Neural cell (in vitro differentiated cells): ENCODE measurements around the gene GSS. TPM values are rescaled to one million over a fixed set of nuclear protein-coding genes. Genes with fewer than 3 reads are reported as not detected.

Experiments used
- H2AFZ ChIP-seq: fragments of 200-600, 300-800 bp; sonication (generic), shearing (Covaris generic); 2 replicates; pipeline ENCODE4 v1.6.0; 2014; ENCODE audit warnings: low read depth, mild to moderate bottlenecking, antibody characterized with exemption, low read length, moderate library complexity
- H3F3A ChIP-seq: fragments of 200-600 bp; shearing (Covaris generic); 2 replicates; pipeline ENCODE4 v1.6.1; 2016; ENCODE audit warnings: mild to moderate bottlenecking, moderate library complexity, mixed read lengths, antibody characterized with exemption, low read length; ENCODE audit not compliant: insufficient read depth, poor library complexity, severe bottlenecking
- H3K27ac ChIP-seq: fragments of 200-600, 300-800 bp; sonication (generic), shearing (Covaris generic); 2 replicates; pipeline ENCODE4 v1.5.1; 2014; ENCODE audit warnings: mild to moderate bottlenecking, low read length, moderate library complexity
- H3K27me3 ChIP-seq: fragments of 300-800, 200-600 bp; sonication (generic), shearing (Covaris generic); 2 replicates; pipeline ENCODE4 v1.6.0; 2014; ENCODE audit warnings: mild to moderate bottlenecking, low read depth, low read length, moderate library complexity; ENCODE audit not compliant: insufficient read depth
- H3K36me3 ChIP-seq: fragments of 300-800, 200-600 bp; sonication (generic), shearing (Covaris generic); 2 replicates; pipeline ENCODE4 v1.5.1; 2014; ENCODE audit warnings: mild to moderate bottlenecking, antibody characterized with exemption, low read length, moderate library complexity; ENCODE audit not compliant: insufficient read depth
- H3K4me2 ChIP-seq: fragments of 300-800, 200-600 bp; sonication (generic), shearing (Covaris generic); 2 replicates; pipeline ENCODE4 v1.6.0; 2014; ENCODE audit warnings: mild to moderate bottlenecking, low read length
- H3K4me3 ChIP-seq: fragments of 300-800, 200-600 bp; sonication (generic), shearing (Covaris generic); 2 replicates; pipeline ENCODE4 v1.5.1; 2014; ENCODE audit warnings: mild to moderate bottlenecking, low read length, moderate library complexity
- H3K79me2 ChIP-seq: fragments of 200-600 bp; shearing (Covaris generic); replicated peaks from 2 replicates; pipeline ENCODE4 v1.6.0; 2014; ENCODE audit warnings: mild to moderate bottlenecking, low read length, moderate library complexity; ENCODE audit not compliant: insufficient read depth
- H3K9ac ChIP-seq: fragments of 300-800, 200-600 bp; sonication (generic), shearing (Covaris generic); 2 replicates; pipeline ENCODE4 v1.6.1; 2016; ENCODE audit warnings: mild to moderate bottlenecking, low read length, mixed read lengths
- H3K9me2 ChIP-seq: fragments of 200-600 bp; shearing (Covaris generic); 2 replicates; pipeline ENCODE4 v1.6.1; 2016; ENCODE audit warnings: mild to moderate bottlenecking, low read length, mixed read lengths; ENCODE audit not compliant: insufficient read depth
- H3K9me3 ChIP-seq: fragments of 200-600, 300-800 bp; sonication (generic), shearing (Covaris generic); 2 replicates; pipeline ENCODE4 v1.6.1; 2016; ENCODE audit warnings: mild to moderate bottlenecking, mixed run types, low read length, moderate library complexity, mixed read lengths
- H4K20me1 ChIP-seq: fragments of 200-600 bp; shearing (Covaris generic); 2 replicates; pipeline ENCODE4 v1.6.1; 2016; ENCODE audit warnings: mild to moderate bottlenecking, mixed run types; ENCODE audit not compliant: insufficient read depth
- CTCF ChIP-seq: fragments of 450-650 bp; IDR thresholded peaks from 2 replicates; pipeline ENCODE4 v1.5.1; 2014; ENCODE audit warnings: antibody characterized with exemption, mild to moderate bottlenecking, moderate library complexity; ENCODE audit not compliant: poor library complexity, severe bottlenecking
- EP300 ChIP-seq: fragments of 450-650 bp; conservative IDR thresholded peaks from 2 replicates; pipeline ENCODE4 v1.6.1; 2014; ENCODE audit warnings: antibody characterized with exemption, mild to moderate bottlenecking, moderate library complexity; ENCODE audit not compliant: poor library complexity, severe bottlenecking
- EZH2 ChIP-seq: fragments of 200-600, 300-800 bp; shearing (Covaris generic), sonication (generic); IDR thresholded peaks from 2 replicates; pipeline ENCODE4 v1.6.1; 2014; ENCODE audit warnings: antibody characterized with exemption, low read length, borderline replicate concordance, mild to moderate bottlenecking; ENCODE audit not compliant: insufficient read depth, poor library complexity, severe bottlenecking
- MXI1 ChIP-seq: fragments of 450-650 bp; conservative IDR thresholded peaks from 2 replicates; pipeline ENCODE4 v1.6.1; 2014; ENCODE audit warnings: antibody characterized with exemption, mild to moderate bottlenecking; ENCODE audit not compliant: poor library complexity, severe bottlenecking
- POLR2AphosphoS5 ChIP-seq: IDR thresholded peaks from 2 replicates; pipeline ENCODE4 v1.6.1; 2012
- RAD21 ChIP-seq: fragments of 450-650 bp; conservative IDR thresholded peaks from 2 replicates; pipeline ENCODE4 v1.6.1; 2014; ENCODE audit warnings: antibody characterized with exemption, mild to moderate bottlenecking, moderate library complexity
- REST ChIP-seq: IDR thresholded peaks from 2 replicates; pipeline ENCODE4 v1.6.1; 2012; ENCODE audit warnings: borderline replicate concordance
- SMC3 ChIP-seq: fragments of 450-650 bp; conservative IDR thresholded peaks from 2 replicates; pipeline ENCODE4 v1.6.1; 2014; ENCODE audit warnings: antibody characterized with exemption, mild to moderate bottlenecking, moderate library complexity; ENCODE audit not compliant: poor library complexity
- TAF1 ChIP-seq: IDR thresholded peaks from 2 replicates; pipeline ENCODE4 v1.6.1; 2012; ENCODE audit warnings: low read depth
- polyA plus RNA-seq: library from polyadenylated mRNA; depleted of rRNA; stranded (reverse); fragments of >200 nt; gene quantifications from 2 replicates; pipeline ENCODE4 v1.2.3, GENCODE V29; 2014

Gene GSS
- polyA plus RNA-seq, 1 donor from 2014 or later: 173 TPM

- Histone ChIP-seq H2AFZ (no peak overlapping the region), H3K36me3 (peaks cover 9% of the 10 kb centered on the region), H3K9me3 (no peaks in the 10 kb centered on the region), H3K4me3 (no peak overlapping the region), H3K4me2 (no peak overlapping the region), H4K20me1 (no peaks in the 10 kb centered on the region), H3K9ac (no peak overlapping the region), H3F3A (no peaks in the 10 kb centered on the region), H3K27ac (no peak overlapping the region), H3K9me2 (no peaks in the 10 kb centered on the region), H3K79me2 (no peaks in the 10 kb centered on the region), H3K27me3 (no peaks in the 10 kb centered on the region)
- TF ChIP-seq EP300 (no peak), REST (no peak), CTCF (no peak), TAF1 (no peak), RAD21 (no peak), MXI1 (no peak), SMC3 (no peak)
These were observed 48.6 kb upstream of the GSS start for GRCh38 chr20:35004051-35004725.

- no peaks in the 10 kb centered on the region for H4K20me1 ChIP-seq
- no peaks in the 10 kb centered on the region for H3K9me2 ChIP-seq
- no peaks in the 10 kb centered on the region for H3K79me2 ChIP-seq
- H3K4me3 ChIP-seq: no peak overlapping the region
- no peak overlapping the region for H3K4me2 ChIP-seq
- no peaks in the 10 kb centered on the region for H3K27me3 ChIP-seq
- H2AFZ ChIP-seq: no peak overlapping the region
- no peaks in the 10 kb centered on the region for H3F3A ChIP-seq
- H3K27ac ChIP-seq: no peak overlapping the region
- H3K36me3 ChIP-seq: peaks cover 9% of the 10 kb centered on the region
- TF ChIP-seq REST (no peak), CTCF (no peak), EP300 (no peak), TAF1 (no peak), RAD21 (no peak), EZH2 (no peak), MXI1 (no peak), SMC3 (no peak), POLR2AphosphoS5 (no peak)
- H3K9ac ChIP-seq: no peak overlapping the region
- no peaks in the 10 kb centered on the region for H3K9me3 ChIP-seq
These were observed 47.8 kb upstream of the GSS start for GRCh38 chr20:35003211-35004031.
